Islet of Langerhans (tissue), 1 donor: ENCODE measurements around the gene SH2B2.

Source experiments
- FAIRE-seq: peaks from one replicate; lab custom pipeline; 2011; peaks lifted over from hg19 to GRCh38; lab: Jason Lieb, UNC

The SH2B2 gene

GRCh38 chr7:102268635-102269034 is 18.0 kb upstream of the SH2B2 start:
- FAIRE-seq: no peak

GRCh38 chr7:102270178-102270887 is 16.3 kb upstream of the SH2B2 start:
- FAIRE-seq: no peak

GRCh38 chr7:102271158-102271798 is 15.4 kb upstream of the SH2B2 start:
- no peak for FAIRE-seq

GRCh38 chr7:102272075-102272916 is 14.4 kb upstream of the SH2B2 start:
- no peak for FAIRE-seq

GRCh38 chr7:102272917-102273748 is 13.5 kb upstream of the SH2B2 start:
- no peak for FAIRE-seq

- FAIRE-seq: no peak
Measured at GRCh38 chr7:102273749-102274712, 12.6 kb upstream of the SH2B2 start.

GRCh38 chr7:102275123-102275703 is 11.5 kb upstream of the SH2B2 start:
- FAIRE-seq: no peak

GRCh38 chr7:102277901-102278300 is 8.8 kb upstream of the SH2B2 start:
- FAIRE-seq: no peak

GRCh38 chr7:102279537-102280400 is 6.9 kb upstream of the SH2B2 start:
- no peak for FAIRE-seq

GRCh38 chr7:102280521-102280920 is 6.1 kb upstream of the SH2B2 start:
- no peak for FAIRE-seq

- no peak for FAIRE-seq
Measured at GRCh38 chr7:102281785-102282184, 4.9 kb upstream of the SH2B2 start.

GRCh38 chr7:102282465-102283362 is 4.0 kb upstream of the SH2B2 start:
- no peak for FAIRE-seq

GRCh38 chr7:102283477-102284189 is 3.0 kb upstream of the SH2B2 start:
- FAIRE-seq: no peak

GRCh38 chr7:102284399-102284798 is 2.3 kb upstream of the SH2B2 start:
- FAIRE-seq: no peak

GRCh38 chr7:102284891-102285539 is 1.7 kb upstream of the SH2B2 start:
- FAIRE-seq: no peak

- no peak for FAIRE-seq
Measured at GRCh38 chr7:102285540-102286236, 980 bp upstream of the SH2B2 start.
